GM21381 (cell line): ENCODE results near the gene THBS3.
"Not testable (repeated sequence)": the region's sequence is repeated elsewhere in the genome, so short reads cannot be mapped to it uniquely, and the experiment has no call there.

Experiments
- ATAC-seq: cut with Tn5 transposase; IDR thresholded peaks from one replicate; pipeline ENCODE4 v1.9.1; 2021; ENCODE audit warnings: mild to moderate bottlenecking, moderate library complexity; ENCODE audit not compliant: unreplicated experiment

Gene THBS3

GRCh38 chr1:155236451-155236850, 28.8 kb upstream of the THBS3 start:
- no peak for ATAC-seq

GRCh38 chr1:155235375-155235774, 27.7 kb upstream of the THBS3 start:
- ATAC-seq = not testable (repeated sequence)

GRCh38 chr1:155233502-155233901, 25.8 kb upstream of the THBS3 start:
- ATAC-seq = not testable (repeated sequence)

GRCh38 chr1:155232001-155232978, 24.6 kb upstream of the THBS3 start:
- ATAC-seq = not testable (repeated sequence)

GRCh38 chr1:155231302-155231701, 23.6 kb upstream of the THBS3 start:
- ATAC-seq = not testable (repeated sequence)

GRCh38 chr1:155228096-155228427, 20.4 kb upstream of the THBS3 start:
- ATAC-seq = no peak

- peak; percentile 92 for ATAC-seq
Measured at GRCh38 chr1:155227261-155228095, 19.8 kb upstream of the THBS3 start.

- ATAC-seq = peak; percentile 21
Measured at GRCh38 chr1:155226910-155227260, 19.2 kb upstream of the THBS3 start.

- peak; percentile 27 for ATAC-seq
Measured at GRCh38 chr1:155226188-155226909, 18.7 kb upstream of the THBS3 start.

GRCh38 chr1:155225404-155225759, 17.7 kb upstream of the THBS3 start:
- ATAC-seq = not testable (repeated sequence)

GRCh38 chr1:155223047-155223446, 15.3 kb upstream of the THBS3 start:
- ATAC-seq = no peak

GRCh38 chr1:155220211-155220965, 12.7 kb upstream of the THBS3 start:
- ATAC-seq = not testable (repeated sequence)

- no peak for ATAC-seq
Measured at GRCh38 chr1:155219592-155220031, 11.9 kb upstream of the THBS3 start.

GRCh38 chr1:155218854-155219591, 11.3 kb upstream of the THBS3 start:
- ATAC-seq = no peak

GRCh38 chr1:155214702-155215101, 7.0 kb upstream of the THBS3 start:
- not testable (repeated sequence) for ATAC-seq

GRCh38 chr1:155212051-155212440, 4.3 kb upstream of the THBS3 start:
- ATAC-seq = not testable (repeated sequence)

- ATAC-seq = not testable (repeated sequence)
Measured at GRCh38 chr1:155211381-155212050, 3.8 kb upstream of the THBS3 start.

- ATAC-seq = no peak
Measured at GRCh38 chr1:155210314-155211104, 2.8 kb upstream of the THBS3 start.
